HEK293 (cell line): ENCODE measurements around the gene HOXC5.

ENCODE experiments used
- KLF1 ChIP-seq: fragments of 450-650 bp; formaldehyde crosslinking; IDR thresholded peaks from 2 replicates; pipeline ENCODE4 v1.5.1; 2016; ENCODE audit warnings: missing biosample characterization, missing genetic modification characterization
- KLF8 ChIP-seq: fragments of 450-650 bp; formaldehyde crosslinking; IDR thresholded peaks from 2 replicates; pipeline ENCODE4 v1.5.1; 2016; ENCODE audit warnings: missing biosample characterization, missing genetic modification characterization
- PRDM10 ChIP-seq: fragments of 450-650 bp; formaldehyde crosslinking; IDR thresholded peaks from 2 replicates; pipeline ENCODE4 v1.5.1; 2016; ENCODE audit warnings: missing biosample characterization, missing genetic modification characterization
- SCRT1 ChIP-seq: fragments of 450-650 bp; formaldehyde crosslinking; IDR thresholded peaks from 2 replicates; pipeline ENCODE4 v1.5.1; 2016; ENCODE audit warnings: missing biosample characterization, missing genetic modification characterization, borderline replicate concordance
- SP7 ChIP-seq: fragments of 450-650 bp; formaldehyde crosslinking; IDR thresholded peaks from 2 replicates; pipeline ENCODE4 v1.5.1; 2016; ENCODE audit warnings: missing biosample characterization, missing genetic modification characterization
- ZBTB11 ChIP-seq: fragments of 450-650 bp; formaldehyde crosslinking; conservative IDR thresholded peaks from 2 replicates; pipeline ENCODE4 v1.5.1; 2016; ENCODE audit warnings: low read depth, missing biosample characterization, missing genetic modification characterization
- ZBTB49 ChIP-seq: fragments of 450-650 bp; formaldehyde crosslinking; IDR thresholded peaks from 2 replicates; pipeline ENCODE4 v1.5.1; 2016; ENCODE audit warnings: missing biosample characterization, missing genetic modification characterization, low read depth
- ZEB2 ChIP-seq: fragments of 450-650 bp; formaldehyde crosslinking; IDR thresholded peaks from 2 replicates; pipeline ENCODE4 v1.5.1; 2016; ENCODE audit warnings: missing biosample characterization, missing genetic modification characterization
- ZNF155 ChIP-seq: fragments of 450-650 bp; formaldehyde crosslinking; IDR thresholded peaks from 2 replicates; pipeline ENCODE4 v1.5.1; 2016; ENCODE audit warnings: missing biosample characterization, missing genetic modification characterization
- ZNF18 ChIP-seq: fragments of 450-650 bp; formaldehyde crosslinking; IDR thresholded peaks from 2 replicates; pipeline ENCODE4 v1.5.1; 2016; ENCODE audit warnings: missing biosample characterization, missing genetic modification characterization
- ZNF2 ChIP-seq: fragments of 450-650 bp; formaldehyde crosslinking; IDR thresholded peaks from 2 replicates; pipeline ENCODE4 v1.5.1; 2016; ENCODE audit warnings: missing biosample characterization, missing genetic modification characterization
- ZNF335 ChIP-seq: fragments of 450-650 bp; formaldehyde crosslinking; conservative IDR thresholded peaks from 2 replicates; pipeline ENCODE4 v1.5.1; 2016; ENCODE audit warnings: missing biosample characterization, missing genetic modification characterization
- ZNF366 ChIP-seq: fragments of 450-650 bp; formaldehyde crosslinking; conservative IDR thresholded peaks from 2 replicates; pipeline ENCODE4 v1.5.1; 2016; ENCODE audit warnings: missing biosample characterization, missing genetic modification characterization
- ZNF394 ChIP-seq: fragments of 450-650 bp; formaldehyde crosslinking; IDR thresholded peaks from 2 replicates; pipeline ENCODE4 v1.5.1; 2016; ENCODE audit warnings: missing biosample characterization, missing genetic modification characterization, mild to moderate bottlenecking, moderate library complexity, borderline replicate concordance
- ZNF624 ChIP-seq: fragments of 450-650 bp; formaldehyde crosslinking; IDR thresholded peaks from 2 replicates; pipeline ENCODE4 v1.5.1; 2017; ENCODE audit warnings: missing biosample characterization, missing genetic modification characterization
- ZNF701 ChIP-seq: fragments of 450-650 bp; formaldehyde crosslinking; IDR thresholded peaks from 2 replicates; pipeline ENCODE4 v1.5.1; 2016; ENCODE audit warnings: missing biosample characterization, missing genetic modification characterization
- ZNF843 ChIP-seq: fragments of 450-650 bp; formaldehyde crosslinking; IDR thresholded peaks from 2 replicates; pipeline ENCODE4 v1.5.1; 2016; ENCODE audit warnings: missing biosample characterization, missing genetic modification characterization
- ZXDB ChIP-seq: fragments of 450-650 bp; formaldehyde crosslinking; IDR thresholded peaks from 2 replicates; pipeline ENCODE4 v1.5.1; 2016; ENCODE audit warnings: missing biosample characterization, missing genetic modification characterization

The HOXC5 gene

GRCh38 chr12:54005853-54006558, 26.8 kb upstream of the HOXC5 start (continued):
- TF ChIP-seq ZBTB11 (tag by site-specific recombination) (peak; percentile 14; the same call in 1 of the 2 replicates), ZNF366 (tag by site-specific recombination) (no peak), ZNF155 (no peak), ZNF843 (0 out of 2 replicates have a peak, but pooled peaks have one; percentile 37), ZNF394 (peak; percentile 36; the same call in 1 of the 2 replicates), ZXDB (tag by site-specific recombination) (peak; percentile 73), PRDM10 (tag by site-specific recombination) (peak; percentile 49; the same call in 1 of the 2 replicates), ZEB2 (tag by site-specific recombination) (peak; percentile 82), KLF1 (tag by site-specific recombination) (0 out of 2 replicates have a peak, but pooled peaks have one; percentile 18), ZNF2 (peak; percentile 92), ZNF18 (tag by site-specific recombination) (peak; percentile 67), KLF8 (tag by site-specific recombination) (0 out of 2 replicates have a peak, but pooled peaks have one; percentile 29), ZNF335 (tag by site-specific recombination) (peak; percentile 76), ZNF624 (tag by site-specific recombination) (no peak), SP7 (tag by site-specific recombination) (peak; percentile 54), SCRT1 (no peak), ZNF701 (tag by site-specific recombination) (no peak), ZBTB49 (no peak)
